Adrenal gland (tissue), 5 donors: ENCODE results near the gene C1orf167.

Source experiments
- CTCF ChIP-seq, 6 experiments: fragments of 450-650 bp in 4 of 6; fragments of 200-600 bp in 2 of 6; sonication (generic) in 1 of 6; IDR thresholded peaks; 1 replicate in 5 of 6; 2 replicates in 1 of 6; pipeline versions ENCODE4 v1.5.1 to v1.8.0; 2016 to 2021; ENCODE audit warnings: antibody characterized with exemption in 6 of 6, mild to moderate bottlenecking in 2 of 6, moderate library complexity in 1 of 6
- POLR2A ChIP-seq, 2 donors: fragments of 450-650 bp; IDR thresholded peaks; one replicate each; pipeline ENCODE4 v1.6.1; 2017; ENCODE audit warnings: antibody characterized with exemption in 2 of 2, mild to moderate bottlenecking in 2 of 2, moderate library complexity in 1 of 2
- donor health status: DM: no; HTN: no; CAD: no.

DNA sequence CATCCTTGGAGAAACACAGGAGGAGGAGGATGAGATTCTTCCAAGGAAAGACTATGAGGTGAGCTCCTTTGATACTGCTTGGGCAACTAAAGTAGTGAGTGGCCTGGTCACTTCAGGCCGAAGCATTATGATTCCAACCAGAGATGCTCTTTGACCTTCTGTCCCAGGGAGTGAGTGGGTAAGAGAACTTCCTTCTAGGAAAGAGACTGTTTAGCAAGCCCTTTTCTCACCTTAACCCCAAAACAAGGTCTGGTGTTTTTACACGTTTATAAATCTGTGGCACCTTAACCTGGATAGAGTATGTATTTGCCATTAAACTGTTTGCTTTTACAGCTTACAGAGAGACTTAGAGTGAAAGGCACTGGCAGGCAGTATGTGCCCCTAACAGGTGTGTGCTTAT is 45.1 kb downstream of the C1orf167 start:
- no peak for TF ChIP-seq CTCF (IDR thresholded peaks at IDR 0.05)
- no peak for TF ChIP-seq POLR2A (IDR thresholded peaks at IDR 0.05)
